GM21786 (cell line): ENCODE results near the gene KRT71.
"Not testable (repeated sequence)": the region's sequence is repeated elsewhere in the genome, so short reads cannot be mapped to it uniquely, and the experiment has no call there.

Experiments used
- ATAC-seq: cut with Tn5 transposase; IDR thresholded peaks from one replicate; pipeline ENCODE4 v1.9.1; 2021; ENCODE audit not compliant: unreplicated experiment

KRT71 gene

DNA sequence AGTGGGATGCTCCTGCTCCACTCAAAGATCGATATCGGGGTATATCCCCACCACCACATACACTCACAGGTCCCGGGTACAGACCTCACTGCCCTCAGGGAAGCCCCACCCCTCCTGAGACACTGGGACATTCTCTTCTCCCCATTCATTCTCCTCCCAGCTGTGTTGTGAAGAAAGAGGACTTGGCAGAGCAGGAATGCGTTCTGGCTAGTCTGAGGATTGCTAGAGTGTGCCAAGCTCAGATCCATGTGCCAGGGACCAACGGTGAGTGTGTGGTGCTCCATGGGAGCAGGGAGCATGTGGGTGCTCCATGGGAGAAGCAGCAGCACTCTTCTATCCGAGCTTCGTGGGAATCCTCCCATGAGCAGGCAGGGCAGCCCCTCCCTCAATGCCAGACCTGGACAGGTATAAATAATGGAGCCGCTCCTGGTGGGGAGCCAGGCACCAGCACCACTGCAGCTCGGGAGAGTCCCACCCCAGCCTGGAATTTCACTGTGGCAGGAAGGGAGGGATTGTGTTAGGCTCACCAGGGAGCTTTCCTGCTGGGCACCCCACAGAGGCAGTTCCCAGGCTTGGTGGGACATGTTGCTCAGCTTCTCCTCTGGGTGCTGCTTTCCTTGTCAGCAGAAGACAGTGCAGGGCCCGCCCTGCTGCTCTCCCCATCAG is 30.5 kb downstream of the KRT71 start:
- no peak for ATAC-seq

DNA sequence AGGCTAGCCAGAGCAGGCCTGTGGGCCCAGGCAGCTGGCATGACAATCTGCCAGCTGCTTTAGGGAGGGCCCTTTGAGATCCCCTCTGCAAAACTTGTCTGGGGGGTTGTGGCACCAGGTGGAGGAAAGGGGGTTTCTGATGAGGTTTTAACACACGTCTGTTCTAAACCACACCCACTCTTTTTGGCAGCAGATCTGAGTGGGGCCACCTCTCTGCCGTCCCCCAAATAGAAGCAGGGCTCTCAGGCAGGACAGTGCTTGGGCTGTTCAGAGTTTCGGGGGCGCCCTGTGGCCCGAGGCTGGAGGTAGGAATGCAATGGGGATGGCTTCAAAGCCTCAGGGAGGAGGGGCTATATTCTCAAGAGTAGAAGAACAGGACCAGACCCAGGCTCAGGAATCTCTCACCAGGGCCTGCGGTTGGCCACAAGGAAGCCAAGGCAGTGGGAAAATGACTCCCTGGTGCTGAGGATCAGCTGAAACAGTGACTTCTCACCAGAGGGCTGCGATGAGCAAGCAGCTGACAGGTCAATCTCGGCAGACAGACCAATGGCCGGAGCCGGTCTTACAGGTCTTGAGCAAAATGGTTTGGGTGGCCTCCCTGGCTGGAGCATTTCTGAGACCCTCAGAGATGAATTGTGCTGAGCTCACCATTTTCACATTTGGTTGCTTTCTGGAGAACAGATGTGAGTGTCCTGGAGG is 31.2 kb downstream of the KRT71 start:
- no peak for ATAC-seq

DNA sequence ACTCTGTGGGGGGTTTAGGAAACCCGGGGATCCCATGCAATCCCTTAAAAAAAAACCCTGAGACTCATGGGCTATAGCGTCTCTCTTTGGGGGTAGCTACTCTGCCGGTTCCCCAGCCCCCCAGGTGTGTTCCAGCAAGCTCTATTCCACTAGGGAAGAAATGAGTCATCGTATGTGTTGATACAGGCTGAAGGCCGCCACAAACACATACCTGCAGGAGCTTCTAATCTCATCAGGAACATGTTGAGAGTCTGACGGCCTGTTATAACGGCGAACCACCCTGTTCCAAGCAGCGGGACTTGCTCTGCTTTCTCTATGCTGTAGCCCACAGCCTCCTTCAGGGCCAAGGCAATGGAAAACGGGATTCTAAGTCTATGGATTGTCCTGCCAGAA is 31.8 kb downstream of the KRT71 start:
- no peak for ATAC-seq

DNA sequence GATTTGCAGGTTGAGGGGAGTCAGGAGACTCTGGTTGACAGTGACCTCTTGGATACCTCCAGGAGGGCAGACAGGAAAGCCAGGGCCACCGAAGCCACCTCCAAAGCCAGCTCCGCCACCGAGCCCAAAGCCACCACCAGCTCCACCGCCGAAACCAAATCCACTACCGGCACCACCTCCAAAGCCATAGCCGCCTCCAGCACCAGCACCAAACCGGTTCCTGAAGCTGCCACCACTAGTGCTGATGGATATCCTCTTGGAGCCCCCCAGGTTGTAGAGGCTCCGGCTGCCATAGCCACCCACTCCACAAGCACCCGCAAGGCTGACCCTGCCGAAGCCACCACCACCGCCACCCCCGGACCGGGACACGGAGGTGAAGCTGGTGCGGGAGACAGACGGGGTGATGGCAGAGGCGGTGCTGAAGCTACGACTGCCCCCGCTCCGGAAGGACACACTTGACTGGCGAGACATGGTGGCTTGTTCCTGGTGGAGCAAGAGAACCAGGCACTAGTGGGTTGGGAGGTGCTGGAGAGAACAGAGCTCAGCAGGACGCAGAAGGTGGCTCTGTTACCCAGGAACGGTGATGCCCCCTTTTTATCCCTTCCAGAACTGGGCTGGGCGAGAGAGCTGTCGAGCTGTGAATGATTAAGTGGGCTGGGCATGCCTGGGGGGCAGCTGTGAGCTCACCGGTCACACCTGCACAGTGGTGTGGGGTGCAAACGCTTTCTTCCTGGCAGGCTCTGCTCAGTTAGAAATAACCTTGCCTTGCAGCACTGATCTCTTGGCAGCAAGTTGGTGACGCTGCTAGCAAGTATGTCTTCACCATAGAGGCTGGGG is 32.9 kb downstream of the KRT71 start, which contains the start of gene KRT5:
KRT5 (minus strand) TSS at position 569 of the 837 bp plus-strand sequence; CDS start at position 471, 98 bp downstream.
- ATAC-seq: no peak

DNA sequence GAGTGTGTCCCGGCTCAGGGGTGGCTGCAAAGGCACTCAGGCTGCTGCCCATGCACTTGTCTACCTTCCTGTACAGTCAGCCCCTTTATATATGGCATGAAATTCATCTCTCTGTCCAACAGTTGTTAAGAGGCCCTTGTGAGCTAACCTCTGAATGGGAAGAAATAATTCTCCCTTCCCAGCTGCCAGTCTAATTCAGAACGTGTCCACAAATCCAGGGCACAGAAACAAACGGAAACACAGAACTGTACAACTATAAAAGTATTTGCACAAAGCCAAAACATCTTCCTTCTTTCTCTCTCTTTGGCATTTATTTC is 33.6 kb downstream of the KRT71 start:
- ATAC-seq: no peak

DNA sequence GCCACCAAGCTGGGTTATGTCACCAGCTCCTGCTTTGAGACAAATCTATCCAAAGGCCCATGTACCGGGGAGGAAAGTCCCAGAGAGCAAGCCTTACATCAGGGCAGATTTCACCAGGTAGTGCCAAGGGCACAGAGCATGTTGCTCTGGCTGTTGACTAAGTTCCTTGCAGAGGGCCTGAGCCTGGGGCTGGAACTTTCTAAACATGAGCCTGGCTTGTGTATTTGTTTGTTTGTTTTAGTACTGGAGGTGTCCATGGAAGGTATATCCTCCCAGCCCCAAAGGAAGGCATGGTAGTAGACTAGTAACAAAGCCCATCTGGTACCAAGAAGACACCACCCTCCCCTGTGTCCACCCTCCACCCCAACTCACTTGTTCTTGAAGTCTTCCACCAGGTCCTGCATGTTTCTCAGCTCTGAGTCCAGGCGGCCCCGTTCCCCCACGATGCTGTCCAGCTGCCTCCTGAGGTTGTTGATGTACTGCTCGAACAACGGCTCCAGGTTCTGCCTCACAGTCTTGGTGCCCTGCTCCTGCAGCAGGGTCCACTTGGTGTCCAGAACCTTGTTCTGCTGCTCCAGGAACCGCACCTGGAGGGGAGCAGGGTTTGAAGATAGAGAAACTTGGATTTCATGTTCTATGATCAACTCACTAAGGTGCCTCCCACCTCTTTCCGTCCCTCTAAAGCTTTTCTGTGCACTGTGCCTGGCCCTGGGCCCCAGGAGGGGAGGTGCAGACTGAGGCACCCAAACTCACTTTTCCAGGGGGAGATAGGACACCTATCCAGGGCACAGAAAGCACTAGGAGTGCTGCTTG is 34.2 kb downstream of the KRT71 start:
- ATAC-seq: no peak

DNA sequence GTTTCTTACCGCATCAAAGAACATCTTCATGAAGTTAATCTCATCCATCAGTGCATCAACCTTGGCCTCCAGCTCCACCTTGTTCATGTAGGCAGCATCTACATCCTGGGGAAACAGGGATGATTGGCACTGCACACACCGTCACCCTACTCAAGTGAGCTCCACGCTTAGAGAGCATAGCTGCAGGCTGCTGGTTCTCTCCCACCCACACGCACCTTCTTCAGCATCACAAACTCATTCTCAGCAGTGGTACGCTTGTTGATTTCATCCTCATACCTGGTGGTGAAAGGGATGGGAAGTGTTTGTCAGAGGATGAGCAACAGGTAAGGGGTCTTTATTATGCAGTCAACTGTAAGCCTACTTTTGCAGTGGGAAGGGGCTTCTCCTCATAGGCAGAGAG is 35.1 kb downstream of the KRT71 start:
- ATAC-seq: no peak

DNA sequence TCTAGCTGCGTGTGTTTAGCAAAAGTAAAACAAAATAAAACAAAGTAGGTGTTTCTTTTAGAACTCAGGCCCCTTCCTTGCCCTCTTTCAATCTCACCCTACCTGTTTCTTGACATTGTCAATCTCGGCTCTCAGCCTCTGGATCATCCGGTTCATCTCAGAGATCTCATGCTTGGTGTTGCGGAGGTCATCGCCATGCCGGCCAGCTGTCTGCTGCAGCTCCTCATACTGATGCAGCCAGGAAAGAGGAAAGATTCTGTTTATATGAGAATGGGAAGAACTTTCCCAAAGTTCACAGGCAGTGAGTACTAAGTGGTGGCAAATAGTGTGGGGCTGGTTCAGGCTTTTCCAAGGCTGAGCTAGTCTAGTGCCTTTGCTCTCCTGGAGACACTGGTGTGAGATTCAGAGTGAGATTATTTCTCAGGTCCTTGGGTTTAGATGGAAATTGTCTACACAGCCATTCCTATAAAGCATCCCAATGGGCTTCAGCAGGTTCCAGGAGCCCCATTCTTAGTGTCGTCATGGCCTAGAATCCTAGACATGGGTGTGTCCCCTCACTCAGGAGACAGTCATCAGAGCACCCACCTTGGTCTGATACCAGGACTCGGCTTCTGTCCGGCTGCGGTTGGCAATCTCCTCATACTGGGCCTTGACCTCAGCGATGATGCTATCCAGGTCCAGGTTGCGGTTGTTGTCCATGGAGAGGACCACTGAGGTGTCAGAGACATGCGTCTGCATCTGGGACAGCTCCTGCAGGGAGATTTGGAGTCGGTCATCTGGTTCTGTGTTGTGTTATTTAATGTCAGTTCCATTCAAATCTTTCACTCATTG is 35.7 kb downstream of the KRT71 start:
- no peak for ATAC-seq

DNA sequence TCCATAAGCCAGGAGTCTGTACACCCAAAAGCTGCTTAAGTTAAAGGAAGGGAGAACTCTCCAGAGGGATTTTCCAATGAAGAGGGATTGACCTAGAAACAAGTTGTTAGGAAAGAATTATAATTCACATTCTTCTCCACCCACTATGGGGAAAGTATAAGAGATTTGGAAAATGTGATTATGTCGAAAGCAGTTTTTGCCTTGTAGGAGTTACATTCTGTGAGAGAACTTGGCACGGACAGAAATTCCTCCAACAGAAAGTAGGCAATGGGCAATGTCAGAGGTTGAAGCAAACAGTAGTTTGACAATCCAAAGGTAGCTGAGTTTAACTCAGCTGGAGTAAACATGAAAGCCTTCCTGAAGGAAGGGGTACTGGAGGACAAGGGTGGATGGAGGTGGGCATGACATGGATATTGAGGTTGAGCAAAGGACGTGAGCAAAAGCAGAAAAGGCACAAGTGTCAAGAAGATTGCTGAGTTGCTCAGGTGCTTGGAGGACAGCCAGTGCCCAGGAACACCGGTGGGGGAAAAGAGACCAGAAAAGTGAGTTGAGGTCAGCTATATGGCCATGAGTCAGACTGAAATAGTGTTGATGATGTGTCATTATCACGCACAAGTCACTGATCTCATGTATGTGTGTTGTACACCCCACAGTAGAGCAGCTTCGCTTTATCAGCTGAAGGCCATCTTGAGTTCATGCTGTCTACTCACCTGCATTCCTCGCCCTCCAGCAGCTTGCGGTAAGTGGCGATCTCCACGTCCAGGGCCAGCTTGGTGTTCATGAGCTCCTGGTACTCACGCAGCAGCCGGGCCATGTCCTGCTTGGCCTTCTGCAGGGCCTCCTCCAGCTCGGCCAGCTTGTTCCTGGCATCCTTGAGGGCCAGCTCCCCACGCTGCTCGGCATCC is 36.8 kb downstream of the KRT71 start:
- no peak for ATAC-seq

DNA sequence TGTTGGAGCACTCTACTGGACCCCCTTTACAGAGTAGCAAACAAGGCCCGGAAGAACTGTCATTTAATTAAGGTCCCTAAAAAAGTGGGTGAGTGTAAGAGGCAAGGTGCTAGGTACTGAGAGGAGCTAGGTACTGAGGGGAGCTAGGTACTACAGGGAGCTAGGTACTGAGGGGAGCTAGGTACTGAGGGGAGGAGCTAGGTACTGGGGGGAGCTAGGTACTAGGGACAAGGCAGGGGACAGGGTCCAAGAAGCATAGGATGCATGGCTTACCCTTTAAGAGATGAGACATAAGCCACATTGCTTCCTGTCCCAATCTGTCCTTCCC is 37.7 kb downstream of the KRT71 start:
- no peak for ATAC-seq

DNA sequence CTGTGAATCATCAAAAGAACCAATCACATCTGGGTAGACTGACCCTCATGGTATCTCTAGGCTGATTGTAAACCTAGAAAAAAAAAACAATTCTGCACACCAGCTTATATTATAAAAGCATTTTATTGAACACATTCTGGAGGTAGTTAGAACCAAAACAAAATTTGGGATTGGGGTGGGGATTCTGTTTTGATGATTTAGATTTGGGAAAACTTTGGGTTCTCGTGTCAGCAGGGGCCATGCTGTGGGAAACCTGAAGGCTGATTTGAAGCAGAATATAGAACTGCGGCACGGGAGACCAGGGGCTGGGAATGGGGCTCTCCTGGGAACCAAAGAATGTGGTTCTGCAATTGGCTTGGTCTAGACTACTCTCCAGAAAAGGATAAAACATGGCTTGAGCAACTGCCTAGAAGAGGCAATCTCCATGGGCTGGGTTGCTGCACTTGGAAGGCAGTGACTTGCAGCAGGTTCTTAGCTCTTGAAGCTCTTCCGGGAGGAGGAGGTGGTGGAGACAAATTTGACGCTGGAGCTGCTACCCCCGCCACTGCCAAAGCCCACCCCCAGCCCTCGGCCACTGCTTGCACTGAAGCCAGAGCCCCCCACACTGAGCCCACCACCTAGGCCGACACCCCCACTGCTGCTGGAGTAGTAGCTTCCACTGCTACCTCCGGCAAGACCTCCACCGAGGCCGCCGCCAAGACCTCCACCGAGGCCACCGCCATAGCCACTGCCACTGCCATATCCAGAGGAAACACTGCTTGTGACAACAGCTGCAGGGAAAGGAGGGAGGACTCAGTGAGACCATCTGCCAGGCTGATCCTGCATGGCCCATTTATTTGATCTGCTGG is 38.2 kb downstream of the KRT71 start:
- no peak for ATAC-seq

DNA sequence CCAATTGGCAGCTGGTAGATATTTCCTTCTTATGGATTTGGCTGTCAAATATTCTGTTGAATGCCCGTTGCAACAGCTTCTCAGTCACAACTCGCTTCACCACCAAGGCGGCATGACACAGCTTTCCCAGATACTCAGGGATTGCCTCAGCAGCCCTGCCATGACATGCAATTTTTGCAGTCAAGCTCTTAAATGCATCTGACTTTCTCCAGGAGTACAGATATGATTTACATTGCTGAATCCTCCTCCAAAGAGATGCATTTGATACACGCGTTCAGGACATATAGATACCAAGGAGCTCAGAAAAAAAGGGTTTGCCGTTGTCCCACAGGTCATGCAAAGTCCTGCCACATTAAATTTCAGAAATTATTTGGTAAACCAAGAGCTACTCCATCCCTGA is 39.2 kb downstream of the KRT71 start:
- no peak for ATAC-seq

DNA sequence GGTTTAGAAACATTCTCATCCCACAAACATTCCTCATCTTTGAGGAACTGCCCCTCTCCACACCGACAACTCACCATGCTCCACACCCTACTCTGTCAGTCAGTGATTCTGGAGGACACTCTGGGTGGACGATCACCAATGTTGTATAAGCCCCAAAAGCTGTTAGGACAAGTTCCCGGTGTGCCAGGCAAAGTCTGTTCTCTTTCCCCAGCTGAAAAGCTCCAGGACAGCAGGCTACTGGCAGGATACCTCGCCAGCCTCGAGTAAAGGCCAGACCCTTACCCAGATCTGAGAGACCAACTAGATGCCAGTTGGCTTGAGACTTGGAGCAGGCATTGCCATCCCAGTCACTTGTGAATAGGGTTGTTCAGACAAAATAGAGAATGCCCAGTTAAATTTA is 44.7 kb downstream of the KRT71 start:
- no peak for ATAC-seq

DNA sequence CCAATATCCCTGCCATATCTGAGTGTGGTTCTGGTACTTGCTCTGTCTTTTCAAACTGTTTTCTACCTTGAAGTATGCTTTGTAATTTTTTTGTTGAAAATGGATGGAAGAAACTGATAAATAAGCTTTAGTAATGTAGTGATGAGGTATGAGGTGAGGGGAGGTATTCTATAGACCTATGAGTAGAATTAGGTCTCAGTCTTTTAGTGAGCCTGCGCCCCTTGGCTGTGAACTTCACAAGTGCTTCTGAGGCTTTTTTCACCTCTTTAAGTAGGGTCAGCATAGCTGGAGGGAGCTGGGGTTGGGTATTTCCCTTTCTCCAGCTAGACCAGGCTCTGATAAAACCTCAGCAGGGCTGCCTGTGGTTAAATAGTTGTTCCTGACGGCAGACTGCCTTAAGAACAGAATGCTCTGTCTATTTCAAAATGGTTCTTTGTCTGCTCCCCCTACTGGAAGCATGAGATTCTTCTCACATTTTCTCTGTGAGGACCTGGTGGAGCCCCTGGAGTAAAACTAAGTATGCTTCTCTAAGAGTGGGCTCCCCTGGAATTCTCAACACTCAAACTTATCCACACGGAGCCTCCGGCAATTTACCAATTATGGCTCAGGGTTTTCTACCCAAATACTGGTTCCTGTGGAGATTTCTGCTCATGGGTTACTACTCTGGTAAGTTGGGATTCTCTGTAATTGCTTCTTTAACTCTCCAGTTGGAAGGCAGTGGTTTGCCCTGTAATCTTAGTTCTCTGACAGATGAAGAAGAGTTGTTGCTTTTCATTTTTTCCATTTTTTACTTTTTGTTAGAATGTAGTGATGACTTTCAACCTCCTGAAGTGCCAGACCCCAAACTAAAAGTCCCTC is 45.9 kb downstream of the KRT71 start:
- no peak for ATAC-seq

DNA sequence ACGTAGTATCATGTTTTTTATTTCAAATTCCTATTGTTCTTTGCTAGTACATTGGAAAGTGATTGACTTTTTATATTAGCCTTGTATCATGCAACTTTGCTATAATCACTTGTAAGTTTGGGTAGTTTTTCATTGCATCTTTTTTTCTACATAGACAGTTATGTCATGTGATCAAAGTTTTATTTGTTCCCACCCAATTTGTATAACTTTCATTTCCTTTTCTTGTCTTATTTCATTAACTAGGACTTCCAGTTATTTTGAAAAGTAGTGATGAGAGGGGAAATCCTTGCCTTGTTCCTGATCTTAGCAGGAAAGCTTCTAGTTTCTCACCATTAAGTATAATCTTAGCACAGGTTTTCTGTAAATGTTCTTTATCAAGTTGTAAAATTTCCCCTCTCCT is 50.1 kb downstream of the KRT71 start:
- ATAC-seq: no peak

DNA sequence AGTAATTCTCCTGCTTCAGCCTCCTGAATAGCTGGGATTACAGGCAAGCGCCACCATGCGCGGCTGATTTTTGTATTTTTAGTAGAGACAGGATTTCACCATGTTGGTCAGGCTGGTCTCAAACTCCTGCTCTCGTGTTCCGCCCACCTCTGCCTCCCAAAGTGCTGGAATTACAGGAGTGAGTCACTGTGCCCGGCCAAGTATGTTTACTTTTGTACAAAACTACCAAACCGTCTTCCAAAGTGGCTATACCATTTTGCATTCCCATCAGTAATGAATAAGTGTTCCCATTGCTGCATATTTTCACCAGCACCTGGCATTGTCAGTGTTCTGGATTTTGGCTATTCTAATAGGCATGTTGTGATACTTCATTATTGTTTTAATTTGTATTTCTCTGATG is 51.5 kb downstream of the KRT71 start:
- ATAC-seq: no peak

DNA sequence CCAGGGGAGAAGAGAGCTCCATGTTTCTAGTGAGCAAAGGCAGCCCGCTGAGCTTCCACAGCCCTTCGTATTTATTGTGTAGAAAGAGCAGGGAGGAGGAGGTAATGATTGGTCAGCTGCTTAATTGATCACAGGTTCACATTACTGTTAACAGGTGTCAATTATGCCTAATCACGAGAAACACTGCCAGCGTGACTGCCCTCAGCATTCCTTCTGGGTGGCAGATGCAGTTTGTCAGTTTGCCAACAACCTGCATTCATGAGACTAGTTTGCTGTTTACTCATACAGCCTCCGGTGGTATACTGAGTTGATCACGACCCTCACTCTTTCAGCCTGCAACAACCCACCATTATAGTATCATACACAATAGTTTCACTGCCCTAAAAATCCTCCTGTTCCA is 52.4 kb downstream of the KRT71 start:
- not testable (repeated sequence) for ATAC-seq
